Psoas muscle (tissue), 8 donors: ENCODE measurements around the gene BUD13. TPM values are rescaled to one million over a fixed set of nuclear protein-coding genes. Genes with fewer than 3 reads are reported as not detected.

Experiments
- ATAC-seq, 4 donors: fragments of 200-7000 bp; cut with Tn5 transposase; one replicate each; pipeline ENCODE4 v1.9.1; 2020; ENCODE audit warnings: moderate library complexity in 3 of 4, mild to moderate bottlenecking in 2 of 4
- DNase-seq, 2 donors: peaks; one replicate each; pipeline ENCODE4 v3.0.0-alpha.2; 2020
- H3K27ac ChIP-seq: fragments of 200-600 bp; one replicate; pipeline ENCODE4 v1.8.0; 2022
- H3K27me3 ChIP-seq, 3 donors: fragments of 200-600 bp in 1 of 3; one replicate each; pipeline versions ENCODE4 v1.6.1 to v1.8.0; 2013 to 2022; ENCODE audit warnings: low read length in 2 of 3, mild to moderate bottlenecking in 2 of 3, moderate library complexity in 1 of 3; ENCODE audit not compliant: insufficient read depth in 3 of 3
- H3K36me3 ChIP-seq, 2 donors: fragments of 200-600 bp in 1 of 2; one replicate each; pipeline versions ENCODE4 v1.6.1 to v1.8.0; 2013 to 2022; ENCODE audit warnings: low read depth in 1 of 2, mild to moderate bottlenecking in 1 of 2, moderate library complexity in 1 of 2; ENCODE audit not compliant: insufficient read depth in 1 of 2
- H3K4me1 ChIP-seq: fragments of 200-600 bp; one replicate; pipeline ENCODE4 v1.8.0; 2022
- H3K4me3 ChIP-seq: fragments of 200-600 bp; one replicate; pipeline ENCODE4 v1.8.0; 2022; ENCODE audit warnings: mild to moderate bottlenecking
- H3K9me3 ChIP-seq: fragments of 200-600 bp; one replicate; pipeline ENCODE4 v1.8.0; 2022
- CTCF ChIP-seq: fragments of 200-600 bp; IDR thresholded peaks from one replicate; pipeline ENCODE4 v1.8.0; 2022; ENCODE audit warnings: antibody characterized with exemption
- WGBS, 3 donors: extraction: QIAGEN DNeasy Blood & Tissue Kit; methylation state at CpG; one replicate each; pipeline versions ENCODE4 v1.1.6 to v1.1.7; 2013; 5-methylcytosine and 5-hydroxymethylcytosine counted together
- intact Hi-C, 2 donors: fragments of 100-400 bp; cut with DNase I; formaldehyde crosslinking; loops; one replicate each; pipeline versions ENCODE4 v1.11.0 to v1.14.2; 2022
- polyA plus RNA-seq, 3 donors: library from polyadenylated mRNA; stranded (reverse); fragments of 200-250 nt; gene quantifications; one replicate each; pipeline ENCODE4 v1.2.3, GENCODE V29; 2013
- total RNA-seq, 4 donors: library from RNA; stranded (reverse); fragmentation: NEBNext Ultra II Directional in 2 of 4; extraction: Animal tissue kit (Norgen Biotek cat#: 25700) in 2 of 4; gene quantifications; one replicate each; pipeline versions ENCODE4 v1.2.1 to v1.2.4, GENCODE V29; 2021 to 2023
- donor health status: healthy with polysubstance abuse.
- donor health status: DM: no; HTN: no; CAD: no; lungs with moderate emphysema.
- donor health status: Bipolar disorder and iron deficiency.
- donor health status: healthy.
- donor health status: DM: yes; HTN: yes; CAD: no.
- donor health status: DM: no; HTN: no; CAD: no.
- donor health status: DM: no; HTN: no; CAD: no.
- donor health status: DM: yes; HTN: yes; CAD: no.

The BUD13 gene
- total and polyA plus RNA-seq, 7 donors, result 8.6 to 17.1 (median 11.2) TPM

- intact Hi-C loops, result no loop called here
- Histone ChIP-seq H3K9me3 (no peaks in the 10 kb centered on the region), H3K4me3 (peak overlapping the region; percentile 11), H3K27me3 (no peaks in the 10 kb centered on the region), H3K4me1 (peaks cover 20% of the 10 kb centered on the region), H3K36me3 (no peaks in the 10 kb centered on the region), H3K27ac (no peak overlapping the region)
- DNase-seq, result no peak
- no peak for ATAC-seq
- WGBS, 3 donors, result 14 to 37% (median 22%) methylated on average over 6 of the region's 6 CpGs
- no peak for TF ChIP-seq CTCF
These were observed 42.2 kb downstream of the BUD13 start for GRCh38 chr11:116730601-116731000.

- Histone ChIP-seq H3K4me3 (no peak overlapping the region), H3K36me3 (no peaks in the 10 kb centered on the region), H3K9me3 (no peaks in the 10 kb centered on the region), H3K27ac (no peak overlapping the region), H3K4me1 (peaks cover 22% of the 10 kb centered on the region), H3K27me3 (no peaks in the 10 kb centered on the region)
- WGBS, 3 donors, result 80 to 87% (median 86%) methylated on average over 10 of the region's 10 CpGs
- DNase-seq (no peak), ATAC-seq (no peak)
- TF ChIP-seq CTCF, result no peak
- intact Hi-C loops, result no loop called here
These were observed 42.6 kb downstream of the BUD13 start for GRCh38 chr11:116730241-116730561.

- H3K27me3 ChIP-seq, result no peaks in the 10 kb centered on the region
- no peak for ATAC-seq
- WGBS, 3 donors, result 85 to 89% (median 87%) methylated on average over 8 of the region's 8 CpGs
- no peak for TF ChIP-seq CTCF
- H3K4me3 ChIP-seq, result no peak overlapping the region
- no peak for DNase-seq
- no peaks in the 10 kb centered on the region for H3K36me3 ChIP-seq
- H3K9me3 ChIP-seq, result no peaks in the 10 kb centered on the region
- intact Hi-C loops, result no loop called here
- H3K27ac ChIP-seq, result no peak overlapping the region
- H3K4me1 ChIP-seq, result peaks cover 22% of the 10 kb centered on the region
These were observed 43.1 kb downstream of the BUD13 start for GRCh38 chr11:116729501-116730240.

- Histone ChIP-seq H3K9me3 (no peaks in the 10 kb centered on the region), H3K4me1 (peaks cover 22% of the 10 kb centered on the region), H3K4me3 (no peak overlapping the region), H3K27ac (no peak overlapping the region), H3K27me3 (no peaks in the 10 kb centered on the region), H3K36me3 (no peaks in the 10 kb centered on the region)
- ATAC-seq (no peak), DNase-seq (no peak)
- no peak for TF ChIP-seq CTCF
- 67 to 75% (median 68%) methylated on average over 6 of the region's 6 CpGs for WGBS, 3 donors
- intact Hi-C loops, result no loop called here
These were observed 44.8 kb downstream of the BUD13 start for GRCh38 chr11:116727990-116728389.
